Aorta (tissue), 5 donors: ENCODE measurements around the gene CFAP73. TPM values are rescaled to one million over a fixed set of nuclear protein-coding genes. Genes with fewer than 3 reads are reported as not detected.

ENCODE experiments used
- ATAC-seq: fragments of 200-7000 bp; cut with Tn5 transposase; one replicate; pipeline ENCODE4 v1.9.1; 2022; ENCODE audit warnings: moderate library complexity; ENCODE audit not compliant: low FRiP score
- DNase-seq, 2 donors: peaks; one replicate each; pipeline ENCODE4 v3.0.0-alpha.2; 2020
- H3K27ac ChIP-seq, 2 donors: one replicate each; pipeline ENCODE4 v1.5.1; 2013; ENCODE audit warnings: low read length in 2 of 2, mild to moderate bottlenecking in 2 of 2, moderate library complexity in 2 of 2, control low read depth in 1 of 2, inconsistent platforms in 1 of 2, low read depth in 1 of 2
- H3K27me3 ChIP-seq, 2 donors: one replicate each; pipeline ENCODE4 v1.6.1; 2013; ENCODE audit warnings: control low read depth in 1 of 2, low read length in 1 of 2, mild to moderate bottlenecking in 1 of 2, moderate library complexity in 1 of 2; ENCODE audit not compliant: insufficient read depth in 2 of 2, control insufficient read depth in 1 of 2
- H3K36me3 ChIP-seq, 2 donors: one replicate each; pipeline ENCODE4 v1.6.1; 2013; ENCODE audit warnings: control low read depth in 1 of 2, low read length in 1 of 2, mild to moderate bottlenecking in 1 of 2; ENCODE audit not compliant: insufficient read depth in 2 of 2, control insufficient read depth in 1 of 2
- H3K4me1 ChIP-seq, 2 donors: one replicate each; pipeline ENCODE4 v1.6.1; 2013; ENCODE audit warnings: low read length in 2 of 2, control low read depth in 1 of 2, mild to moderate bottlenecking in 1 of 2, moderate library complexity in 1 of 2; ENCODE audit not compliant: insufficient read depth in 2 of 2, control insufficient read depth in 1 of 2
- H3K4me3 ChIP-seq, 2 donors: one replicate each; pipeline ENCODE4 v1.5.1; 2013; ENCODE audit warnings: low read length in 2 of 2, control low read depth in 1 of 2, mild to moderate bottlenecking in 1 of 2
- H3K9me3 ChIP-seq: one replicate; pipeline ENCODE4 v1.6.1; 2013; ENCODE audit warnings: mild to moderate bottlenecking, low read length; ENCODE audit not compliant: control insufficient read depth
- WGBS, 2 donors: extraction: QIAGEN DNeasy Blood & Tissue Kit; methylation state at CpG; one replicate each; pipeline ENCODE4 v1.1.7; 2013; 5-methylcytosine and 5-hydroxymethylcytosine counted together
- intact Hi-C, 2 donors: fragments of 100-400 bp; cut with DNase I; formaldehyde crosslinking; loops; one replicate each; pipeline versions ENCODE4 v1.14.2 to v1.15.0; 2022
- polyA plus RNA-seq, 2 donors: library from polyadenylated mRNA; stranded (reverse); fragments of 200-250 nt; gene quantifications; one replicate each; pipeline ENCODE4 v1.2.3, GENCODE V29; 2013
- total RNA-seq, 2 donors: library from RNA; stranded (reverse); fragmentation: NEBNext Ultra II Directional; extraction: Animal tissue kit (Norgen Biotek cat#: 25700); gene quantifications; one replicate each; pipeline ENCODE4 v1.2.1, GENCODE V29; 2021
- donor health status: healthy with polysubstance abuse.
- donor health status: Bipolar disorder and iron deficiency.
- donor health status: DM: no; HTN: no; CAD: no.
- donor health status: DM: no; HTN: no; CAD: no.
- donor health status: DM: yes; HTN: yes; CAD: no.

CFAP73 gene
- total and polyA plus RNA-seq, 4 donors = 0.10 TPM; not detected in 3

- no peak for ATAC-seq
- no peak for DNase-seq
- Histone ChIP-seq H3K27me3 (no peaks in the 10 kb centered on the region), H3K4me1 (no peaks in the 10 kb centered on the region), H3K4me3 (no peak overlapping the region), H3K9me3 (no peaks in the 10 kb centered on the region), H3K36me3 (peaks cover 0 to 8% of the 10 kb centered on the region in 2 donors), H3K27ac (no peak overlapping the region)
- intact Hi-C loops = no loop called here
- WGBS, 2 donors = 77 to 82% methylated on average over 7 of the region's 7 CpGs
These were observed 6.1 kb downstream of the CFAP73 start for GRCh38 chr12:113155646-113156045.

DNA sequence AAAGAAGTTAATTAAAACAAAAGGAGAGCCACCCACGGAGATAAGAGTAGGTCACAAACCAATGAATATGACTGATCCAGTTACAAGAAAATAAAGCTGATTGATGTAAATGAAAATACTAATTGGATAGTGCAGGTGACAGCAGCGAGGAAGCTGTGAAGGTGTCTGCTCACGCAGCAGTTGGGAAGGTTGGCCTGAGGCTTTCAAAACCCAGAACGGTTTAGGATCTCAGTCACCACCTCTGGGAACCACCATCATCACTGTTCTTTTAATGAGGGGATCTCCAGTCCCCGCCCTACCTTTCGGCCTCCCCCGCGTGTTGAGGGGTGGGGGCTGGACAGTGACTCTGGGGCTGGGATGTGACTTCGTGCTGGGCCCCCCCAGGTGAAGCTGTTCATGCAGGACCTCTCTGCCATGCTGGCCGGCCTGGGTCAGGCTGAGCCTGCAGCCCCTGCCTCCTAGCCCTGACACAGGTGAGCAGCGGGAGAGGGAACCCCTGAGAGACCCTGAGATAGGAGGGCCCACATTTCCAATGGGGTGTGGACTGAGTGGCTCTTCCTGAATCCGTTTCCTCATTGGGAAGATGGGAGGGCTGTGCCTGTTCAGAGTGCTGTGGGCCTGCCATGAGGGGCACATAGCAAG, 7.8 kb downstream of the CFAP73 start:
- Histone ChIP-seq H3K4me1 (no peaks in the 10 kb centered on the region), H3K27ac (no peak overlapping the region), H3K9me3 (no peaks in the 10 kb centered on the region), H3K4me3 (no peak overlapping the region), H3K36me3 (peaks cover 4 to 15% of the 10 kb centered on the region in 2 donors), H3K27me3 (no peaks in the 10 kb centered on the region)
- DNase-seq (no peak), ATAC-seq (no peak)
- intact Hi-C loops = no loop called here
- WGBS, 2 donors = 87 to 91% methylated on average over 12 of the region's 12 CpGs

GRCh38 chr12:113158439-113159203, 9.1 kb downstream of the CFAP73 start:
- H3K36me3 ChIP-seq = peaks cover 4 to 15% of the 10 kb centered on the region in 2 donors
- no peaks in the 10 kb centered on the region for H3K9me3 ChIP-seq
- H3K4me1 ChIP-seq = no peaks in the 10 kb centered on the region
- no peak overlapping the region for H3K27ac ChIP-seq
- WGBS, 2 donors = 96 to 97% methylated on average over 26 of the region's 26 CpGs
- ATAC-seq = no peak
- no peaks in the 10 kb centered on the region for H3K27me3 ChIP-seq
- no peak for DNase-seq
- intact Hi-C loops = no loop called here
- H3K4me3 ChIP-seq = no peak overlapping the region

- DNase-seq (no peak), ATAC-seq (no peak)
- Histone ChIP-seq H3K36me3 (peaks cover 4 to 19% of the 10 kb centered on the region in 2 donors), H3K27ac (no peak overlapping the region), H3K9me3 (no peaks in the 10 kb centered on the region), H3K4me1 (no peaks in the 10 kb centered on the region), H3K4me3 (no peak overlapping the region), H3K27me3 (no peaks in the 10 kb centered on the region)
- 94 to 96% methylated on average over 7 of the region's 7 CpGs for WGBS, 2 donors
- intact Hi-C loops = no loop called here
These were observed 10.4 kb downstream of the CFAP73 start for GRCh38 chr12:113159937-113160336.

- Histone ChIP-seq H3K9me3 (no peaks in the 10 kb centered on the region), H3K27me3 (no peaks in the 10 kb centered on the region), H3K36me3 (peaks cover 4 to 29% of the 10 kb centered on the region in 2 donors), H3K4me1 (no peaks in the 10 kb centered on the region), H3K27ac (no peak overlapping the region), H3K4me3 (no peak overlapping the region)
- intact Hi-C loops = no loop called here
- WGBS, 2 donors = 69 to 72% methylated on average over 23 to 26 of the region's 26 CpGs
- ATAC-seq (no peak), DNase-seq (no peak)
These were observed 12.0 kb downstream of the CFAP73 start for GRCh38 chr12:113161415-113162016.

DNA sequence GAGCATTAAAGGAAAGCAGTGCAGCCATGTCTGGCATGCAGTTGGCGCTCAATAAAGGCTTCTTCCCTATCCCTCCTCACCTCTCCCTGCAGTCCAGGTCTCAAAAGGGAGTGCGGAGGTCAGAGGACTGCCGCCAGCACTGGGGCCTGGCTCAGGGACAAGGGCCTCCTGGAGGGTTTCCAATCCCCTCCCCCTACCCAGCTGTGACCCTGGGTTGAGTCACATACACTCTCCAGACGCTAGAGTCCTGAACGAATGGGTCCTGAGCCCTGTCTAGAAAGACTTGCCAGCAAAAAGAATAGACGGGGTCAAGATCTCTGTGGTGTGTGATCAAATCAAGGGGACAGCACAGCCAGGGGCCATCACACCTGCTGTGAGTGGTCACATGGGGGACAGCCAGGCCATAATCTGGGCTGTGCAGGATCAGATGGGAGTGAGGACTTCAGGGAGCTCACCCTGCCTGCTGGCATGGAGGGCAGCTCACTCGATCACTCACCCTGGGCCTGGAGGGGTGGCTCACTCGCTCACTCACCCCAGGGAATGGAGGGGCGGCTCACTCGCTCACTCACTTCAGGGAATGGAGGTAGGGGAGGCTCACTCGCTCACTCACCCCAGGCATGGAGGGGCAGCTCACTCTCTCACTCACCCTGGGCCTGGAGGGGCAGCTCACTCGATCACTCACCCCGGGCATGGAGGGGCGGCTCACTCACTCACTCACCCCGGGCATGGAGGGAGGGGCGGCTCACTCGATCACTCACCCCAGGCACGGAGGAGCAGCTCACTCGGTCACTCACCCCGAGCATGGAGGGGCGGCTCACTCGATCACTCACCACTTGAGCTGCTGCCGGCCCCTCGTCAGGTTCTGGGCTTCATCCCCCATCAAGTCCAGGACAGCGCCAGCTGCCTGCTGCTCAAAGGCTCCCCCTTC, 12.8 kb downstream of the CFAP73 start:
- Histone ChIP-seq H3K4me1 (no peaks in the 10 kb centered on the region), H3K36me3 (peaks cover 4 to 29% of the 10 kb centered on the region in 2 donors), H3K27ac (no peak overlapping the region), H3K9me3 (no peaks in the 10 kb centered on the region), H3K27me3 (no peaks in the 10 kb centered on the region), H3K4me3 (no peak overlapping the region)
- intact Hi-C loops = no loop called here
- no peak for ATAC-seq
- 81 to 85% methylated on average over 24 to 25 of the region's 25 CpGs for WGBS, 2 donors
- peak in 1 of 2 donors; percentile 38 for DNase-seq

- H3K4me1 ChIP-seq = no peaks in the 10 kb centered on the region
- no peaks in the 10 kb centered on the region for H3K27me3 ChIP-seq
- H3K36me3 ChIP-seq = peaks cover 4 to 29% of the 10 kb centered on the region in 2 donors
- no peak overlapping the region for H3K27ac ChIP-seq
- 93 to 95% methylated on average over 12 of the region's 12 CpGs for WGBS, 2 donors
- DNase-seq (no peak), ATAC-seq (no peak)
- no peaks in the 10 kb centered on the region for H3K9me3 ChIP-seq
- no peak overlapping the region for H3K4me3 ChIP-seq
- intact Hi-C loops = no loop called here
These were observed 13.5 kb downstream of the CFAP73 start for GRCh38 chr12:113163030-113163360.

GRCh38 chr12:113164014-113164413, 14.5 kb downstream of the CFAP73 start:
- ATAC-seq (no peak), DNase-seq (no peak)
- H3K27ac ChIP-seq = no peak overlapping the region
- H3K4me3 ChIP-seq = no peak overlapping the region
- H3K27me3 ChIP-seq = no peaks in the 10 kb centered on the region
- peaks cover 6 to 29% of the 10 kb centered on the region in 2 donors for H3K36me3 ChIP-seq
- no peaks in the 10 kb centered on the region for H3K9me3 ChIP-seq
- 96 to 98% methylated on average over 13 of the region's 13 CpGs for WGBS, 2 donors
- intact Hi-C loops = no loop called here
- H3K4me1 ChIP-seq = no peaks in the 10 kb centered on the region
